IPS-20b (cell line): Measurements from ENCODE around the gene MTREX.

ENCODE experiments used
- H3K27ac ChIP-seq: one replicate; pipeline ENCODE4 v1.5.1; 2013; ENCODE audit warnings: low read length
- H3K27me3 ChIP-seq: 2 replicates; pipeline ENCODE4 v1.6.1; 2013; ENCODE audit warnings: mild to moderate bottlenecking, low read length, inconsistent platforms; ENCODE audit not compliant: insufficient read depth
- H3K36me3 ChIP-seq: 2 replicates; pipeline ENCODE4 v1.6.1; 2013; ENCODE audit warnings: low read depth, mild to moderate bottlenecking, inconsistent platforms, low read length, moderate library complexity; ENCODE audit not compliant: insufficient read depth
- H3K4me1 ChIP-seq: 2 replicates; pipeline ENCODE4 v1.6.1; 2013; ENCODE audit warnings: mild to moderate bottlenecking, control low read depth, inconsistent platforms, low read length, moderate library complexity; ENCODE audit not compliant: insufficient read depth
- H3K4me3 ChIP-seq: 2 replicates; pipeline ENCODE4 v1.5.1; 2013; ENCODE audit warnings: mild to moderate bottlenecking, low read length, inconsistent platforms
- H3K9ac ChIP-seq: 2 replicates; pipeline ENCODE4 v1.6.1; 2013; ENCODE audit warnings: low read depth, mild to moderate bottlenecking, inconsistent platforms, low read length, moderate library complexity
- H3K9me3 ChIP-seq: 2 replicates; pipeline ENCODE4 v1.6.1; 2013; ENCODE audit warnings: mild to moderate bottlenecking, low read depth, low read length, inconsistent platforms; ENCODE audit not compliant: insufficient read depth

Gene MTREX

GRCh38 chr5:55356896-55357295 lies 49.1 kb downstream of the MTREX start:
- H3K27ac ChIP-seq: no peak overlapping the region
- H3K4me1 ChIP-seq: no peaks in the 10 kb centered on the region
- no peaks in the 10 kb centered on the region for H3K27me3 ChIP-seq
- H3K36me3 ChIP-seq: peaks cover 90% of the 10 kb centered on the region
- H3K4me3 ChIP-seq: no peak overlapping the region
- H3K9ac ChIP-seq: no peak overlapping the region
- H3K9me3 ChIP-seq: no peaks in the 10 kb centered on the region

GRCh38 chr5:55360190-55360589 lies 52.4 kb downstream of the MTREX start:
- Histone ChIP-seq H3K27me3 (no peaks in the 10 kb centered on the region), H3K36me3 (peaks cover 62% of the 10 kb centered on the region), H3K9ac (no peak overlapping the region), H3K4me1 (peaks cover 3% of the 10 kb centered on the region; the same call in 1 of the 2 replicates), H3K9me3 (no peaks in the 10 kb centered on the region), H3K27ac (no peak overlapping the region), H3K4me3 (no peak overlapping the region)

GRCh38 chr5:55363856-55364255 lies 56.1 kb downstream of the MTREX start:
- Histone ChIP-seq H3K36me3 (peaks cover 55% of the 10 kb centered on the region), H3K4me1 (peaks cover 3% of the 10 kb centered on the region; the same call in 1 of the 2 replicates), H3K9me3 (no peaks in the 10 kb centered on the region), H3K9ac (no peak overlapping the region), H3K27ac (no peak overlapping the region), H3K4me3 (no peak overlapping the region), H3K27me3 (no peaks in the 10 kb centered on the region)

- H3K4me3 ChIP-seq: no peak overlapping the region
- no peak overlapping the region for H3K27ac ChIP-seq
- peaks cover 3% of the 10 kb centered on the region; the same call in 1 of the 2 replicates for H3K4me1 ChIP-seq
- H3K9me3 ChIP-seq: no peaks in the 10 kb centered on the region
- H3K9ac ChIP-seq: no peak overlapping the region
- H3K36me3 ChIP-seq: peaks cover 54% of the 10 kb centered on the region
- H3K27me3 ChIP-seq: no peaks in the 10 kb centered on the region
These were observed 56.8 kb downstream of the MTREX start for GRCh38 chr5:55364537-55365055.

- no peak overlapping the region for H3K4me3 ChIP-seq
- no peaks in the 10 kb centered on the region for H3K27me3 ChIP-seq
- peaks cover 18% of the 10 kb centered on the region for H3K9me3 ChIP-seq
- H3K9ac ChIP-seq: no peak overlapping the region
- peaks cover 77% of the 10 kb centered on the region for H3K36me3 ChIP-seq
- no peak overlapping the region for H3K27ac ChIP-seq
- no peaks in the 10 kb centered on the region for H3K4me1 ChIP-seq
These were observed 62.6 kb downstream of the MTREX start for GRCh38 chr5:55370291-55370925.

GRCh38 chr5:55371145-55371544 lies 63.4 kb downstream of the MTREX start:
- Histone ChIP-seq H3K27ac (no peak overlapping the region), H3K9ac (no peak overlapping the region), H3K4me3 (no peak overlapping the region), H3K27me3 (no peaks in the 10 kb centered on the region), H3K9me3 (peaks cover 18% of the 10 kb centered on the region), H3K36me3 (peaks cover 76% of the 10 kb centered on the region), H3K4me1 (no peaks in the 10 kb centered on the region)

GRCh38 chr5:55372130-55372925 lies 64.5 kb downstream of the MTREX start:
- H3K9me3 ChIP-seq: peaks cover 18% of the 10 kb centered on the region
- no peak overlapping the region for H3K4me3 ChIP-seq
- no peak overlapping the region for H3K27ac ChIP-seq
- no peaks in the 10 kb centered on the region for H3K27me3 ChIP-seq
- H3K4me1 ChIP-seq: no peaks in the 10 kb centered on the region
- H3K9ac ChIP-seq: no peak overlapping the region
- H3K36me3 ChIP-seq: peaks cover 64% of the 10 kb centered on the region

GRCh38 chr5:55377810-55378209 lies 70.0 kb downstream of the MTREX start:
- no peak overlapping the region for H3K4me3 ChIP-seq
- H3K4me1 ChIP-seq: no peaks in the 10 kb centered on the region
- 0 out of 2 replicates have a peak, but pooled peaks cover 6% of the 10 kb centered on the region for H3K9me3 ChIP-seq
- no peak overlapping the region for H3K9ac ChIP-seq
- no peaks in the 10 kb centered on the region for H3K27me3 ChIP-seq
- H3K36me3 ChIP-seq: peaks cover 54% of the 10 kb centered on the region
- H3K27ac ChIP-seq: no peak overlapping the region

- Histone ChIP-seq H3K36me3 (peaks cover 70% of the 10 kb centered on the region), H3K4me1 (peaks cover under 1% of the 10 kb centered on the region; the same call in 1 of the 2 replicates), H3K9ac (no peak overlapping the region), H3K27me3 (no peaks in the 10 kb centered on the region), H3K27ac (no peak overlapping the region), H3K4me3 (no peak overlapping the region), H3K9me3 (no peaks in the 10 kb centered on the region)
These were observed 75.5 kb downstream of the MTREX start for GRCh38 chr5:55383254-55383653.

GRCh38 chr5:55384072-55384471 lies 76.3 kb downstream of the MTREX start:
- H3K27me3 ChIP-seq: no peaks in the 10 kb centered on the region

GRCh38 chr5:55385227-55385626 lies 77.4 kb downstream of the MTREX start:
- Histone ChIP-seq H3K9me3 (no peaks in the 10 kb centered on the region), H3K4me1 (peaks cover 6% of the 10 kb centered on the region; the same call in 1 of the 2 replicates), H3K27ac (no peak overlapping the region), H3K27me3 (no peaks in the 10 kb centered on the region), H3K4me3 (no peak overlapping the region), H3K36me3 (peaks cover 69% of the 10 kb centered on the region), H3K9ac (no peak overlapping the region)

More at GRCh38 chr5:55384072-55384471, 76.3 kb downstream of the MTREX start:
- no peak overlapping the region for H3K9ac ChIP-seq
- H3K4me1 ChIP-seq: peaks cover 6% of the 10 kb centered on the region; the same call in 1 of the 2 replicates
- no peaks in the 10 kb centered on the region for H3K9me3 ChIP-seq
- H3K27ac ChIP-seq: no peak overlapping the region
- no peak overlapping the region for H3K4me3 ChIP-seq
- peaks cover 70% of the 10 kb centered on the region for H3K36me3 ChIP-seq
